GM12878 (cell line): ENCODE measurements around the gene GZF1. TPM values are rescaled to one million over a fixed set of nuclear protein-coding genes. Genes with fewer than 3 reads are reported as not detected.

Experiments used
- ATAC-seq: fragments of 200-7000 bp; cut with Tn5 transposase; 3 replicates; pipeline ENCODE4 v1.9.1; 2020; ENCODE audit warnings: mild to moderate bottlenecking, moderate library complexity
- BruUV-seq: library from RNA; stranded (reverse); fragments of 400-500 nt; replicated peaks from 2 replicates; lab custom pipeline; 2021; lab: Mats Ljungman, UMichigan
- CTCF ChIA-PET: fragments of 300-600 bp; sonication (Branson Sonifier 250); formaldehyde crosslinking; extraction: SDS; loops from one replicate; lab custom pipeline; 2021; ENCODE audit warnings: inconsistent platforms; lab: Yijun Ruan, JAX
- POLR2A ChIA-PET: fragments of 350-600 bp; formaldehyde crosslinking; extraction: SDS; loops from one replicate; lab custom pipeline; 2021; ENCODE audit warnings: inconsistent platforms; lab: Charles Lee
- RAD21 ChIA-PET: fragments of 300-600 bp; sonication (Branson Sonifier 250); formaldehyde crosslinking; loops from one replicate; lab custom pipeline; 2023; ENCODE audit warnings: antibody characterized with exemption; ENCODE audit not compliant: unreplicated experiment; lab: Charles Lee
- SMC1A ChIA-PET: fragments of 300-600 bp; sonication (Branson Sonifier 250); formaldehyde crosslinking; loops from one replicate; lab custom pipeline; 2023; ENCODE audit not compliant: unreplicated experiment, uncharacterized antibody; lab: Charles Lee
- DNase-seq: peaks from one replicate; pipeline ENCODE4 v3.0.0-alpha.2; 2011; ENCODE audit warnings: low read depth, low spot score
- FAIRE-seq: peaks from 3 replicates; lab custom pipeline; 2011; peaks lifted over from hg19 to GRCh38; lab: Jason Lieb, UNC
- H2AFZ ChIP-seq: 2 replicates; pipeline ENCODE4 v1.6.0; 2011; ENCODE audit warnings: low read depth, low read length, control low read depth; ENCODE audit not compliant: control insufficient read depth
- H3K27ac ChIP-seq: 2 replicates; pipeline ENCODE4 v1.5.1; 2011; ENCODE audit warnings: control low read depth; ENCODE audit not compliant: control insufficient read depth, insufficient read depth
- H3K27me3 ChIP-seq, 2 experiments: replicated peaks in 1 of 2; 2 replicates each; pipeline versions ENCODE4 v1.6.0 to v1.6.1; 2011; ENCODE audit warnings: low read length in 1 of 2; ENCODE audit not compliant: control insufficient read depth in 2 of 2, insufficient read depth in 2 of 2
- H3K36me3 ChIP-seq, 2 experiments: 2 replicates each; pipeline ENCODE4 v1.5.1; 2011; ENCODE audit warnings: low read length in 1 of 2; ENCODE audit not compliant: control insufficient read depth in 2 of 2, insufficient read depth in 2 of 2
- H3K4me1 ChIP-seq: 2 replicates; pipeline ENCODE4 v1.6.1; 2011; ENCODE audit warnings: mild to moderate bottlenecking, low read length, moderate library complexity, mixed read lengths; ENCODE audit not compliant: control insufficient read depth, insufficient read depth
- H3K4me2 ChIP-seq: 2 replicates; pipeline ENCODE4 v1.6.0; 2011; ENCODE audit warnings: control low read depth; ENCODE audit not compliant: control insufficient read depth, insufficient read depth
- H3K4me3 ChIP-seq: fragments of 200-600 bp; sonication (generic); 2 replicates; pipeline ENCODE4 v1.5.1; 2016
- H3K79me2 ChIP-seq: 2 replicates; pipeline ENCODE4 v1.6.0; 2011; ENCODE audit warnings: low read length; ENCODE audit not compliant: control insufficient read depth, insufficient read depth
- H3K9ac ChIP-seq: 2 replicates; pipeline ENCODE4 v1.8.0; 2011; ENCODE audit warnings: low read length, control low read depth, mixed read lengths; ENCODE audit not compliant: control insufficient read depth, insufficient read depth
- H3K9me3 ChIP-seq: replicated peaks from 3 replicates; pipeline ENCODE4 v1.5.1; 2011; ENCODE audit warnings: mild to moderate bottlenecking, low read length; ENCODE audit not compliant: control insufficient read depth, insufficient read depth
- H4K20me1 ChIP-seq: 2 replicates; pipeline ENCODE4 v1.6.0; 2011; ENCODE audit not compliant: control insufficient read depth, insufficient read depth
- BACH1 ChIP-seq: fragments of 450-650 bp; IDR thresholded peaks from 2 replicates; pipeline ENCODE4 v1.6.1; 2017; ENCODE audit warnings: mild to moderate bottlenecking, borderline replicate concordance
- BHLHE40 ChIP-seq, 2 experiments: fragments of 450-650 bp in 1 of 2; IDR thresholded peaks; 2 replicates each; pipeline ENCODE4 v1.6.1; 2011 to 2017; ENCODE audit warnings: low read depth in 2 of 2, borderline replicate concordance in 1 of 2, improper control_type of control experiment in 1 of 2, low read length in 1 of 2, mild to moderate bottlenecking in 1 of 2
- CBX3 ChIP-seq: fragments of 200-600 bp; sonication (generic); IDR thresholded peaks from 2 replicates; pipeline ENCODE4 v1.6.1; 2016; ENCODE audit warnings: low read depth, borderline replicate concordance
- CHD4 ChIP-seq: fragments of 200-600 bp; sonication (generic); IDR thresholded peaks from 2 replicates; pipeline ENCODE4 v1.6.1; 2016; ENCODE audit warnings: mild to moderate bottlenecking
- CREB1 ChIP-seq: IDR thresholded peaks from 2 replicates; pipeline ENCODE4 v1.6.1; 2012; ENCODE audit warnings: low read depth, mild to moderate bottlenecking, inconsistent platforms
- CREM ChIP-seq: IDR thresholded peaks from 2 replicates; pipeline ENCODE4 v1.6.1; 2014; ENCODE audit warnings: antibody characterized with exemption, low read depth
- FOS ChIP-seq: IDR thresholded peaks from 3 replicates; pipeline ENCODE4 v1.6.1; 2011; ENCODE audit warnings: borderline replicate concordance; ENCODE audit not compliant: insufficient read length; ENCODE audit errors: extremely low read depth
- MEF2A ChIP-seq: IDR thresholded peaks from 2 replicates; pipeline ENCODE4 v1.6.1; 2011; ENCODE audit warnings: low read depth, mild to moderate bottlenecking, low read length, moderate library complexity; ENCODE audit not compliant: insufficient read depth
- MXI1 ChIP-seq: fragments of 150-350 bp; IDR thresholded peaks from 2 replicates; pipeline ENCODE4 v1.6.1; 2011; ENCODE audit warnings: low read depth, mild to moderate bottlenecking, inconsistent platforms, low read length, improper control_type of control experiment
- POLR2A ChIP-seq: IDR thresholded peaks from 2 replicates; pipeline ENCODE4 v1.6.1; 2011; ENCODE audit warnings: low read depth, mild to moderate bottlenecking, low read length
- RELB ChIP-seq: fragments of 450-650 bp; IDR thresholded peaks from 2 replicates; pipeline ENCODE4 v1.6.1; 2017; ENCODE audit warnings: low read depth, mild to moderate bottlenecking, moderate library complexity
- SIX5 ChIP-seq: IDR thresholded peaks from 2 replicates; pipeline ENCODE4 v1.6.1; 2011; ENCODE audit warnings: mild to moderate bottlenecking, low read depth, low read length, moderate library complexity; ENCODE audit not compliant: severe bottlenecking
- SMAD5 ChIP-seq: IDR thresholded peaks from 2 replicates; pipeline ENCODE4 v1.6.1; 2016; ENCODE audit warnings: antibody characterized with exemption, low read depth
- TCF7 ChIP-seq: IDR thresholded peaks from 2 replicates; pipeline ENCODE4 v1.6.1; 2014; ENCODE audit warnings: antibody characterized with exemption, borderline replicate concordance
- ZZZ3 ChIP-seq: IDR thresholded peaks from 2 replicates; pipeline ENCODE4 v1.6.1; 2011; ENCODE audit warnings: low read depth; ENCODE audit not compliant: control insufficient read depth, insufficient read length
- WGBS: methylation state at CpG from one replicate; pipeline ENCODE4 v1.1.6; 2016; ENCODE audit warnings: low lambda C conversion rate; ENCODE audit not compliant: insufficient replicate concordance, insufficient coverage; ENCODE audit errors: missing lambda C conversion rate; 5-methylcytosine and 5-hydroxymethylcytosine counted together
- in situ Hi-C: fragments of 300-500 bp; cut with MboI; formaldehyde crosslinking; loops from 9 replicates; pipeline ENCODE4 v1.14.3; 2018; ENCODE audit warnings: mixed read lengths
- intact Hi-C: fragments of 100-400 bp; cut with micrococcal nuclease; formaldehyde crosslinking; loops from one replicate; pipeline ENCODE4 v1.14.2; 2022; ENCODE audit not compliant: unreplicated experiment
- polyA plus RNA-seq, 11 experiments: library from polyadenylated mRNA; depleted of rRNA in 4 of 11; unstranded in 6 of 11; stranded (reverse) in 5 of 11; fragments of >200 nt; fragmentation: Nextera tagmentation in 4 of 11; fragmentation: Illumina TruSeq in 1 of 11; extraction: Ambion mirVana in 4 of 11; extraction: Trizol in 1 of 11; gene quantifications; 1 replicate in 1 of 11; 2 replicates in 10 of 11; pipeline versions ENCODE4 v1.2.1 to v1.2.3, GENCODE V29; 2011 to 2016; ENCODE audit warnings: inconsistent platforms in 2 of 11, missing spikeins in 2 of 11, low read depth in 1 of 11
- total RNA-seq, 4 experiments: library from RNA; depleted of rRNA in 3 of 4; stranded (reverse); fragments of >200 nt in 3 of 4; fragmentation: Illumina TruSeq in 1 of 4; extraction: Trizol in 1 of 4; gene quantifications; 2 replicates each; pipeline versions ENCODE4 v1.2.1 to v1.2.3, GENCODE V29; 2013 to 2021

Gene GZF1
- total and polyA plus RNA-seq, 10 of the 15 experiments (the other 5 are each of a cell fraction or from before 2014, with no cell fraction given) = 2.2 to 19.5 (median 9.7) TPM

- BruUV-seq = no TSS peak
- Histone ChIP-seq H3K79me2 (peaks cover 1% of the 10 kb centered on the region), H3K4me2 (no peak overlapping the region), H3K9ac (no peak overlapping the region), H4K20me1 (no peaks in the 10 kb centered on the region), H3K4me1 (peaks cover 11% of the 10 kb centered on the region), H3K9me3 (no peaks in the 10 kb centered on the region), H2AFZ (no peak overlapping the region), H3K36me3 (peaks cover 10 to 13% of the 10 kb centered on the region in 2 experiments), H3K27me3 (no peaks in the 10 kb centered on the region), H3K27ac (no peak overlapping the region), H3K4me3 (no peak overlapping the region)
- FAIRE-seq (no peak), DNase-seq (no peak), ATAC-seq (no peak)
- RAD21 ChIA-PET = no interaction called here
- POLR2A ChIA-PET = no interaction called here
- over 99% methylated on average over 6 of the region's 6 CpGs for WGBS
- intact Hi-C loops (no loop called here), in situ Hi-C loops (no loop called here)
- SMC1A ChIA-PET = interaction anchor here (0.7 kb wide), 1 partner anchor 10 kb away, joined by 4 read pairs; no protein-coding TSS in a partner anchor
- no peak for TF ChIP-seq FOS
- TF ChIP-seq CREB1 = no peak
- no peak for TF ChIP-seq MXI1
- TF ChIP-seq ZZZ3 = no peak
- TF ChIP-seq SMAD5 = no peak
- CTCF ChIA-PET = no interaction called here
Observed at GRCh38 chr20:23396950-23397627, 35.1 kb downstream of the GZF1 start.

DNA sequence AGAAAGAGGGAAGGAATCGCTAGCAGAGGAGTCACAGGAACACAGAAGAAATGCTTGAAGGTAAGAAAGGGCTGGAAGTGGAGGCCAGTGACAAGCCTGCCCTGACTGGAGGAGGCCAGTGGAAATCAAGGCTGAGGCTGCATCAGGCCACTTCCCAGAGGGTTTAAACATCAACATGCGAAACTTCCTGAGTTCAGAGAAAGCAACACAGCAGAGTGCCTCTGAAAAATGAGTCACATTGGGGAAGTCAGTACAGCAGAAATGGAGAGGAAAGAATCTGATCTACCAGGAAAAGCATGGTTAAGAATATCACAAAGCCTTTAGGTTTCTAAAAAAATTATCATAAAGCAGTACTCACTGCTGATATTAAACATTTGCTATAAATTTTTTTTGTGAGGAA, 36.0 kb downstream of the GZF1 start:
- ChIA-PET RAD21 (no interaction called here), CTCF (no interaction called here), POLR2A (no interaction called here), SMC1A (no interaction called here)
- no peak for FAIRE-seq
- BruUV-seq = no TSS peak
- H3K36me3 ChIP-seq = peaks cover 10 to 16% of the 10 kb centered on the region in 2 experiments
- no peak overlapping the region for H2AFZ ChIP-seq
- no peak overlapping the region for H3K27ac ChIP-seq
- no peaks in the 10 kb centered on the region for H3K27me3 ChIP-seq
- H3K4me3 ChIP-seq = no peak overlapping the region
- 44% methylated on average over 2 of the region's 2 CpGs for WGBS
- H3K79me2 ChIP-seq = peaks cover 1% of the 10 kb centered on the region
- H3K4me1 ChIP-seq = peaks cover 11% of the 10 kb centered on the region
- DNase-seq = no peak
- H4K20me1 ChIP-seq = no peaks in the 10 kb centered on the region
- no peaks in the 10 kb centered on the region for H3K9me3 ChIP-seq
- no peak overlapping the region for H3K9ac ChIP-seq
- no peak for ATAC-seq
- H3K4me2 ChIP-seq = no peak overlapping the region
- intact Hi-C loops = no loop called here
- in situ Hi-C loops = no loop called here
- TF ChIP-seq CHD4 (no peak), RELB (no peak), TCF7 (no peak), MEF2A (no peak), SIX5 (no peak), BACH1 (no peak), CBX3 (no peak), POLR2A (no peak), MXI1 (no peak), CREM (no peak), BHLHE40 (IDR thresholded peaks at IDR 0.05; ENCODE audit: borderline replicate concordance in 1 of 2, low read depth in 2 of 2, low read length in 1 of 2) (no peak)
